ENCODE measurements around the gene HOXD13. TPM values are rescaled to one million over a fixed set of nuclear protein-coding genes. Genes with fewer than 3 reads are reported as not detected.

Gene HOXD13
- total RNA-seq, 1 donor from 2014 or later: not detected

DNA sequence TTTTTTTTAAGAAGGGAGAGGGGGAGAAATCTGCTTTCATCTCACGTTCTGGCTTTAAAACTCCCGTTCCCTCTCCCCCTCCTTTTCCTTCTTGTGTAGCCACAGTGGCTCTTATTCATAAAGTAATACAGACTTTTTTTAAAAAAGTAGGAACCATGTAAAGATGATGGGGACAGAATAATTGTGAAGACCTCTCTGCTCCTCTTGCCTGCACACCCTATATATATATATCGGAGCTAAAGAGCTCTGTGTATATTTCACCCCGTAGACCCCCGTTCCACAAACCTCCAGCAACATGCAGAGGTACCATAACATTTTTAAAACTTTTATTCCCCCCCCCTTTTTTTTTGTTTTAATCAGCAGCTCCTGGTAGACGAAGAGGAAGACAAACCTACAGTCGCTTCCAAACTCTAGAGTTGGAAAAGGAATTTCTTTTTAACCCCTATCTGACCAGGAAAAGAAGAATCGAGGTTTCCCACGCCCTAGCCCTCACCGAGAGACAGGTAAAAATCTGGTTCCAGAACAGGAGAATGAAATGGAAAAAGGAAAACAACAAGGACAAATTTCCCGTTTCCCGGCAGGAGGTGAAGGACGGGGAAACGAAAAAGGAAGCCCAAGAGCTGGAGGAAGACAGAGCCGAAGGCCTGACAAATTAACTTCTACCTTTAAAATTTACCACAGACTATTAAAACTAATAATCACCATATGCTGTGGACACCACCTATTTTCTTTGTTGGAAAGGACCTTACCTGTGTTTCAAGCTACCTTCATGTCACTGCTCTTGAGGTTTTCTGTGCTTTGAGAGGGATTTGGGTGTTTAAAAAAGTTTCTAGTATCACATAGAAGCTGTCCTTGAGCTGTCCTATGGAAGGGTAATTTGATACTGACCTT, 38.7 kb downstream of the HOXD13 start:
- H3K36me3 Mint-ChIP-seq (ENCODE audit: low read depth, unreplicated experiment): peaks cover 6% of the 10 kb centered on the region
- H3K27ac Mint-ChIP-seq (ENCODE audit: unreplicated experiment): peak overlapping the region; percentile 88
- peaks cover 43% of the 10 kb centered on the region for H3K27me3 Mint-ChIP-seq (ENCODE audit: unreplicated experiment)
- DNase-seq (ENCODE audit: low spot score): no peak
- peaks cover 35% of the 10 kb centered on the region for H3K4me1 Mint-ChIP-seq (ENCODE audit: unreplicated experiment)
- no peak for TF ChIP-seq CTCF (IDR thresholded peaks at IDR 0.05; ENCODE audit: unreplicated experiment)
- H3K9me3 Mint-ChIP-seq (ENCODE audit: unreplicated experiment): no peaks in the 10 kb centered on the region
- peak overlapping the region; percentile 87 for H3K4me3 Mint-ChIP-seq (ENCODE audit: unreplicated experiment)

DNA sequence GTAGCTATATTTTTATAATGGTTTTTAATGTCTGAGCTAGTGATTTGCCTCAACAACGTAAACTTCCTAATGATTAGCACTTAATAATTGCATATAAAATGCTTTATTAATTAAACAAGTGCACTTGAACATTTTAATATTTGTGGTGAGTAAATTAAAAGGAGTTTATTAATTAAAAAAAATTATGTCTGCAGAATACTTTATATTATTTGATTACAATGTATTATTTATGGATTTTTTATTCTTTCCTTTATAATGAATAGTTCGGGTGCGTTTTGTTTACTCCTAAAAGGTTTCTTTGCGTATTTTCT, 39.3 kb downstream of the HOXD13 start:
- Mint-ChIP-seq H3K27ac (ENCODE audit: unreplicated experiment) (peak overlapping the region; percentile 88), H3K4me1 (ENCODE audit: unreplicated experiment) (peaks cover 35% of the 10 kb centered on the region), H3K27me3 (ENCODE audit: unreplicated experiment) (peaks cover 45% of the 10 kb centered on the region), H3K4me3 (ENCODE audit: unreplicated experiment) (peak overlapping the region; percentile 87), H3K36me3 (ENCODE audit: low read depth, unreplicated experiment) (peaks cover 6% of the 10 kb centered on the region), H3K9me3 (ENCODE audit: unreplicated experiment) (no peaks in the 10 kb centered on the region)
- no peak for TF ChIP-seq CTCF (IDR thresholded peaks at IDR 0.05; ENCODE audit: unreplicated experiment)
- DNase-seq (ENCODE audit: low spot score): no peak

- no peak for DNase-seq (ENCODE audit: low spot score)
- H3K27me3 Mint-ChIP-seq (ENCODE audit: unreplicated experiment): peaks cover 45% of the 10 kb centered on the region
- H3K27ac Mint-ChIP-seq (ENCODE audit: unreplicated experiment): peak overlapping the region; percentile 49
- peak overlapping the region; percentile 87 for H3K4me3 Mint-ChIP-seq (ENCODE audit: unreplicated experiment)
- TF ChIP-seq CTCF (IDR thresholded peaks at IDR 0.05; ENCODE audit: unreplicated experiment): no peak
- H3K9me3 Mint-ChIP-seq (ENCODE audit: unreplicated experiment): no peaks in the 10 kb centered on the region
- peaks cover 35% of the 10 kb centered on the region for H3K4me1 Mint-ChIP-seq (ENCODE audit: unreplicated experiment)
- H3K36me3 Mint-ChIP-seq (ENCODE audit: low read depth, unreplicated experiment): peaks cover 6% of the 10 kb centered on the region
These were observed 40.0 kb downstream of the HOXD13 start for GRCh38 chr2:176132205-176133171.

- Mint-ChIP-seq H3K27me3 (ENCODE audit: unreplicated experiment) (peaks cover 41% of the 10 kb centered on the region), H3K4me3 (ENCODE audit: unreplicated experiment) (no peak overlapping the region), H3K4me1 (ENCODE audit: unreplicated experiment) (peaks cover 31% of the 10 kb centered on the region), H3K9me3 (ENCODE audit: unreplicated experiment) (no peaks in the 10 kb centered on the region), H3K36me3 (ENCODE audit: low read depth, unreplicated experiment) (peaks cover 6% of the 10 kb centered on the region), H3K27ac (ENCODE audit: unreplicated experiment) (no peak overlapping the region)
- DNase-seq (ENCODE audit: low spot score): no peak
- no peak for TF ChIP-seq CTCF (IDR thresholded peaks at IDR 0.05; ENCODE audit: unreplicated experiment)
These were observed 40.9 kb downstream of the HOXD13 start for GRCh38 chr2:176133389-176133788.

All from endothelial cell (in vitro differentiated cells).